SH-SY5Y (cell line): ENCODE results near the gene ERP27.

Experiments used
- GATA2 ChIP-seq: IDR thresholded peaks from 2 replicates; pipeline ENCODE4 v1.6.1; 2011; ENCODE audit warnings: mild to moderate bottlenecking, low read depth, low read length
- GATA3 ChIP-seq: IDR thresholded peaks from 2 replicates; pipeline ENCODE4 v1.6.1; 2011; ENCODE audit warnings: low read depth, mild to moderate bottlenecking, low read length, moderate library complexity

- TF ChIP-seq GATA2 = no peak
- TF ChIP-seq GATA3 = no peak
These were observed 17.7 kb downstream of the ERP27 start for GRCh38 chr12:14920475-14921126.
